SK-N-SH treated with all-trans-retinoic acid at 6 μM for 48 hours (cell line): ENCODE measurements around the gene FBXO30.
A peak's percentile ranks its signal among the peaks of the same experiment; 100 is the strongest.

Experiments used
- ATAC-seq: fragments of 200-7000 bp; cut with Tn5 transposase; 3 replicates; pipeline ENCODE4 v1.9.1; 2020; ENCODE audit warnings: mild to moderate bottlenecking, moderate library complexity
- BACH2 ChIP-seq: fragments of 250-450 bp; sonication (Bioruptor Pico); IDR thresholded peaks from 2 replicates; pipeline ENCODE4 v1.9.0; 2021; ENCODE audit warnings: mild to moderate bottlenecking, borderline replicate concordance
- ESRRG ChIP-seq: fragments of 250-450 bp; sonication (Bioruptor Pico); IDR thresholded peaks from 2 replicates; pipeline ENCODE4 v1.6.1; 2021; ENCODE audit warnings: mild to moderate bottlenecking
- GLIS3 ChIP-seq: fragments of 250-450 bp; sonication (Bioruptor Pico); IDR thresholded peaks from 2 replicates; pipeline ENCODE4 v1.5.0; 2020; ENCODE audit warnings: mild to moderate bottlenecking, moderate library complexity
- ISL1 ChIP-seq: fragments of 250-450 bp; sonication (Bioruptor Pico); IDR thresholded peaks from 2 replicates; pipeline ENCODE4 v2.1.2; 2022; ENCODE audit warnings: mild to moderate bottlenecking, moderate library complexity
- PPARA ChIP-seq: fragments of 250-450 bp; sonication (Bioruptor Pico); IDR thresholded peaks from 2 replicates; pipeline ENCODE4 v1.5.0; 2020; ENCODE audit warnings: mild to moderate bottlenecking, borderline replicate concordance
- RARB ChIP-seq: fragments of 250-450 bp; sonication (Bioruptor Pico); IDR thresholded peaks from 2 replicates; pipeline ENCODE4 v1.8.0; 2021; ENCODE audit warnings: mild to moderate bottlenecking, moderate library complexity
- TCF4 ChIP-seq: fragments of 250-450 bp; sonication (Bioruptor Pico); IDR thresholded peaks from 2 replicates; pipeline ENCODE4 v1.8.0; 2021; ENCODE audit warnings: mild to moderate bottlenecking, moderate library complexity, borderline replicate concordance
- TOX ChIP-seq: fragments of 250-450 bp; sonication (Bioruptor Pico); IDR thresholded peaks from 2 replicates; pipeline ENCODE4 v1.8.0; 2021; ENCODE audit warnings: mild to moderate bottlenecking, moderate library complexity, borderline replicate concordance
- ZC3H10 ChIP-seq: fragments of 250-450 bp; sonication (Bioruptor Pico); IDR thresholded peaks from 2 replicates; pipeline ENCODE4 v1.5.1; 2021; ENCODE audit warnings: mild to moderate bottlenecking, moderate library complexity
- ZFP3 ChIP-seq: fragments of 250-450 bp; sonication (Bioruptor Pico); IDR thresholded peaks from 2 replicates; pipeline ENCODE4 v1.5.0; 2020; ENCODE audit warnings: mild to moderate bottlenecking, moderate library complexity
- ZFP30 ChIP-seq: fragments of 450-650 bp; formaldehyde crosslinking; IDR thresholded peaks from 2 replicates; pipeline ENCODE4 v1.5.0; 2022; ENCODE audit warnings: mild to moderate bottlenecking, moderate library complexity
- ZNF565 ChIP-seq: fragments of 450-650 bp; formaldehyde crosslinking; conservative IDR thresholded peaks from 2 replicates; pipeline ENCODE4 v1.5.0; 2020; ENCODE audit warnings: low read depth, mild to moderate bottlenecking, moderate library complexity
- ZNF70 ChIP-seq: fragments of 450-650 bp; formaldehyde crosslinking; IDR thresholded peaks from 2 replicates; pipeline ENCODE4 v1.5.0; 2020; ENCODE audit warnings: mild to moderate bottlenecking, moderate library complexity
- ZNF8 ChIP-seq: fragments of 450-650 bp; formaldehyde crosslinking; IDR thresholded peaks from 2 replicates; pipeline ENCODE4 v1.5.0; 2020; ENCODE audit warnings: mild to moderate bottlenecking, moderate library complexity
- TF ChIP-seq, protein P1 (sequence below): fragments of 250-450 bp; sonication (Bioruptor Pico); IDR thresholded peaks from 2 replicates; pipeline ENCODE4 v1.5.1; 2021; ENCODE audit warnings: mild to moderate bottlenecking, moderate library complexity
- TF ChIP-seq, protein P2 (sequence below): fragments of 250-450 bp; sonication (Bioruptor Pico); IDR thresholded peaks from 2 replicates; pipeline ENCODE4 v1.8.0; 2020; ENCODE audit warnings: mild to moderate bottlenecking, moderate library complexity, borderline replicate concordance
- TF ChIP-seq, protein P3 (sequence below): fragments of 250-450 bp; sonication (Bioruptor Pico); IDR thresholded peaks from 2 replicates; pipeline ENCODE4 v1.5.0; 2020; ENCODE audit warnings: mild to moderate bottlenecking, moderate library complexity
- TF ChIP-seq, protein P4 (sequence below): fragments of 250-450 bp; sonication (Bioruptor Pico); IDR thresholded peaks from 2 replicates; pipeline ENCODE4 v1.5.1; 2020; ENCODE audit warnings: low read depth, mild to moderate bottlenecking, moderate library complexity
- TF ChIP-seq, protein P5 (sequence below): fragments of 250-450 bp; sonication (Bioruptor Pico); IDR thresholded peaks from 2 replicates; pipeline ENCODE4 v1.8.0; 2021; ENCODE audit warnings: low read depth, mild to moderate bottlenecking, moderate library complexity, borderline replicate concordance

FBXO30 gene

DNA sequence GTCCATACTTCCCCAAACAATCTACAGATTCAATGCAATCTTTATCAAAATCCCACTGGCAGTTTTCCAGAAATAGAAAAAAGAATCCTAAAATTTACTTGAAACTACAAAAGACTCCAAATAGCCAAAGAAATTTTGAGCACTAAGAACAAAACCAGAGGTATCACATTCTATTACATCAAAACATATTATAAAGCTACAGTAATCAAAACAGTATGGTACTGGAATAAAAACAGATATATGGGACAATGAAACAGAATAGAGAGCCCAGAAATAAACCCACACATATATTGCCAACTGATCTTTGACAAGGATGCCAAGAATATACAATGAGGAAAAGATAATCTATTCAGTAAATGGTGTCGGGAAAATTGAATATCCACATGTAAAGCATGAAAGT is 46.0 kb upstream of the FBXO30 start:
- ATAC-seq: no peak
- TF ChIP-seq ISL1 (CRISPR knock-in tag) (no peak), PPARA (no peak), ZFP30 (CRISPR knock-in tag) (no peak), BACH2 (CRISPR knock-in tag) (no peak), ZFP3 (CRISPR knock-in tag) (no peak), ZNF8 (no peak), GLIS3 (CRISPR knock-in tag) (no peak), TOX (CRISPR knock-in tag) (no peak), ESRRG (CRISPR knock-in tag) (no peak), RARB (CRISPR knock-in tag) (no peak), TCF4 (CRISPR knock-in tag) (no peak)
- TF ChIP-seq, protein P1, sequence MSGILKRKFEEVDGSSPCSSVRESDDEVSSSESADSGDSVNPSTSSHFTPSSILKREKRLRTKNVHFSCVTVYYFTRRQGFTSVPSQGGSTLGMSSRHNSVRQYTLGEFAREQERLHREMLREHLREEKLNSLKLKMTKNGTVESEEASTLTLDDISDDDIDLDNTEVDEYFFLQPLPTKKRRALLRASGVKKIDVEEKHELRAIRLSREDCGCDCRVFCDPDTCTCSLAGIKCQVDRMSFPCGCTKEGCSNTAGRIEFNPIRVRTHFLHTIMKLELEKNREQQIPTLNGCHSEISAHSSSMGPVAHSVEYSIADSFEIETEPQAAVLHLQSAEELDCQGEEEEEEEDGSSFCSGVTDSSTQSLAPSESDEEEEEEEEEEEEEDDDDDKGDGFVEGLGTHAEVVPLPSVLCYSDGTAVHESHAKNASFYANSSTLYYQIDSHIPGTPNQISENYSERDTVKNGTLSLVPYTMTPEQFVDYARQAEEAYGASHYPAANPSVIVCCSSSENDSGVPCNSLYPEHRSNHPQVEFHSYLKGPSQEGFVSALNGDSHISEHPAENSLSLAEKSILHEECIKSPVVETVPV (CRISPR knock-in tag): no peak
- TF ChIP-seq, protein P2, sequence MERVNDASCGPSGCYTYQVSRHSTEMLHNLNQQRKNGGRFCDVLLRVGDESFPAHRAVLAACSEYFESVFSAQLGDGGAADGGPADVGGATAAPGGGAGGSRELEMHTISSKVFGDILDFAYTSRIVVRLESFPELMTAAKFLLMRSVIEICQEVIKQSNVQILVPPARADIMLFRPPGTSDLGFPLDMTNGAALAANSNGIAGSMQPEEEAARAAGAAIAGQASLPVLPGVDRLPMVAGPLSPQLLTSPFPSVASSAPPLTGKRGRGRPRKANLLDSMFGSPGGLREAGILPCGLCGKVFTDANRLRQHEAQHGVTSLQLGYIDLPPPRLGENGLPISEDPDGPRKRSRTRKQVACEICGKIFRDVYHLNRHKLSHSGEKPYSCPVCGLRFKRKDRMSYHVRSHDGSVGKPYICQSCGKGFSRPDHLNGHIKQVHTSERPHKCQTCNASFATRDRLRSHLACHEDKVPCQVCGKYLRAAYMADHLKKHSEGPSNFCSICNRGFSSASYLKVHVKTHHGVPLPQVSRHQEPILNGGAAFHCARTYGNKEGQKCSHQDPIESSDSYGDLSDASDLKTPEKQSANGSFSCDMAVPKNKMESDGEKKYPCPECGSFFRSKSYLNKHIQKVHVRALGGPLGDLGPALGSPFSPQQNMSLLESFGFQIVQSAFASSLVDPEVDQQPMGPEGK (CRISPR knock-in tag): no peak

DNA sequence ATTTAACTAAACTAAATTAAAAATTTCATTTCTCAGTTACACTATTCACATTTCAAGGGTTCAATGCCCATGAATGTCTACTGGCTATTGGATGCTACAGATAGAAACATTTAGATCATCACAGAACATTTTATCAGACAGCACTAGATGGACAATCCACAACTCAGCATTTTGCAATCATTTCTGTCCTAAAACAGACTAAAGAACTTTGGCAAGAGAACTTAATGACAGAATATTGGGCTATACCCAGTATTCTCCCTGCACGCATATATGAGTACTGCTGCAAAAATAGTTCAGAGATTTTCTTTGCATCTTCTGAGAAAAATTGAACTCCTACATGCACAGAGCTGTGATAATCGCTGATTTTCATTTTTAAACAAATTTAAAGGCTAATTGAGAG is 36.1 kb upstream of the FBXO30 start:
- no peak for ATAC-seq
- no peak for TF ChIP-seq ZC3H10 (CRISPR knock-in tag)
- no peak for TF ChIP-seq ZNF70 (CRISPR knock-in tag)
- TF ChIP-seq, protein P1 (CRISPR knock-in tag): no peak
- no peak for TF ChIP-seq TCF4 (CRISPR knock-in tag)
- TF ChIP-seq, protein P3, sequence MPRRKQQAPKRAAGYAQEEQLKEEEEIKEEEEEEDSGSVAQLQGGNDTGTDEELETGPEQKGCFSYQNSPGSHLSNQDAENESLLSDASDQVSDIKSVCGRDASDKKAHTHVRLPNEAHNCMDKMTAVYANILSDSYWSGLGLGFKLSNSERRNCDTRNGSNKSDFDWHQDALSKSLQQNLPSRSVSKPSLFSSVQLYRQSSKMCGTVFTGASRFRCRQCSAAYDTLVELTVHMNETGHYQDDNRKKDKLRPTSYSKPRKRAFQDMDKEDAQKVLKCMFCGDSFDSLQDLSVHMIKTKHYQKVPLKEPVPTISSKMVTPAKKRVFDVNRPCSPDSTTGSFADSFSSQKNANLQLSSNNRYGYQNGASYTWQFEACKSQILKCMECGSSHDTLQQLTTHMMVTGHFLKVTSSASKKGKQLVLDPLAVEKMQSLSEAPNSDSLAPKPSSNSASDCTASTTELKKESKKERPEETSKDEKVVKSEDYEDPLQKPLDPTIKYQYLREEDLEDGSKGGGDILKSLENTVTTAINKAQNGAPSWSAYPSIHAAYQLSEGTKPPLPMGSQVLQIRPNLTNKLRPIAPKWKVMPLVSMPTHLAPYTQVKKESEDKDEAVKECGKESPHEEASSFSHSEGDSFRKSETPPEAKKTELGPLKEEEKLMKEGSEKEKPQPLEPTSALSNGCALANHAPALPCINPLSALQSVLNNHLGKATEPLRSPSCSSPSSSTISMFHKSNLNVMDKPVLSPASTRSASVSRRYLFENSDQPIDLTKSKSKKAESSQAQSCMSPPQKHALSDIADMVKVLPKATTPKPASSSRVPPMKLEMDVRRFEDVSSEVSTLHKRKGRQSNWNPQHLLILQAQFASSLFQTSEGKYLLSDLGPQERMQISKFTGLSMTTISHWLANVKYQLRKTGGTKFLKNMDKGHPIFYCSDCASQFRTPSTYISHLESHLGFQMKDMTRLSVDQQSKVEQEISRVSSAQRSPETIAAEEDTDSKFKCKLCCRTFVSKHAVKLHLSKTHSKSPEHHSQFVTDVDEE (CRISPR knock-in tag): no peak
- no peak for TF ChIP-seq ZFP3 (CRISPR knock-in tag)
- TF ChIP-seq RARB (CRISPR knock-in tag): no peak
- no peak for TF ChIP-seq GLIS3 (CRISPR knock-in tag)
- TF ChIP-seq BACH2 (CRISPR knock-in tag): no peak
- TF ChIP-seq ZFP30 (CRISPR knock-in tag): no peak
- no peak for TF ChIP-seq PPARA
- no peak for TF ChIP-seq ISL1 (CRISPR knock-in tag)
- TF ChIP-seq, protein P4, sequence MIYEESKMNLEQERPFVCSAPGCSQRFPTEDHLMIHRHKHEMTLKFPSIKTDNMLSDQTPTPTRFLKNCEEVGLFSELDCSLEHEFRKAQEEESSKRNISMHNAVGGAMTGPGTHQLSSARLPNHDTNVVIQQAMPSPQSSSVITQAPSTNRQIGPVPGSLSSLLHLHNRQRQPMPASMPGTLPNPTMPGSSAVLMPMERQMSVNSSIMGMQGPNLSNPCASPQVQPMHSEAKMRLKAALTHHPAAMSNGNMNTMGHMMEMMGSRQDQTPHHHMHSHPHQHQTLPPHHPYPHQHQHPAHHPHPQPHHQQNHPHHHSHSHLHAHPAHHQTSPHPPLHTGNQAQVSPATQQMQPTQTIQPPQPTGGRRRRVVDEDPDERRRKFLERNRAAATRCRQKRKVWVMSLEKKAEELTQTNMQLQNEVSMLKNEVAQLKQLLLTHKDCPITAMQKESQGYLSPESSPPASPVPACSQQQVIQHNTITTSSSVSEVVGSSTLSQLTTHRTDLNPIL (CRISPR knock-in tag): no peak
- TF ChIP-seq, protein P5, sequence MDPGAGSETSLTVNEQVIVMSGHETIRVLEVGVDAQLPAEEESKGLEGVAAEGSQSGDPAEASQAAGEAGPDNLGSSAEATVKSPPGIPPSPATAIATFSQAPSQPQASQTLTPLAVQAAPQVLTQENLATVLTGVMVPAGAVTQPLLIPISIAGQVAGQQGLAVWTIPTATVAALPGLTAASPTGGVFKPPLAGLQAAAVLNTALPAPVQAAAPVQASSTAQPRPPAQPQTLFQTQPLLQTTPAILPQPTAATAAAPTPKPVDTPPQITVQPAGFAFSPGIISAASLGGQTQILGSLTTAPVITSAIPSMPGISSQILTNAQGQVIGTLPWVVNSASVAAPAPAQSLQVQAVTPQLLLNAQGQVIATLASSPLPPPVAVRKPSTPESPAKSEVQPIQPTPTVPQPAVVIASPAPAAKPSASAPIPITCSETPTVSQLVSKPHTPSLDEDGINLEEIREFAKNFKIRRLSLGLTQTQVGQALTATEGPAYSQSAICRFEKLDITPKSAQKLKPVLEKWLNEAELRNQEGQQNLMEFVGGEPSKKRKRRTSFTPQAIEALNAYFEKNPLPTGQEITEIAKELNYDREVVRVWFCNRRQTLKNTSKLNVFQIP (CRISPR knock-in tag): no peak
- no peak for TF ChIP-seq ZNF565 (CRISPR knock-in tag)
- no peak for TF ChIP-seq ZNF8

DNA sequence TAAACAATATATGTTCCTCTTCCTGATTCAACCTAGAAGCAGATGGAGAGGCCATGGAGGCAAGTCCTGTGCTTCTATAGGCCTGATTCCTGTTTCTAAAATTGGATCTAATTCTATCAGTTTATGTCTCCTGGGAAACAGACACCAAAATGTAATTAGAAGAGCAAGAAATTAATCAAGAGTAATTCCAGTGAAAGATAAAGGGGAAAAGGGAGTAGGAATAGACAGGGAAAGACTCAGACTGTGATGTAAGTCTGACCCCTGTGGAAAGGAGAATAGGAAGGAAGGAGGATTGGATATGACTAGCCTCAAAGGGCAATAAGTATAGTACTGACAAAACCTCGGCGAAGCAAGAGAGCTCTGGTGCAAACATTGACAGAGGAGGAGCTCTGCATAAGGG is 33.9 kb upstream of the FBXO30 start:
- TF ChIP-seq, protein P4 (CRISPR knock-in tag): no peak
- TF ChIP-seq ZNF8: peak; percentile 14; the same call in 1 of the 2 replicates
- TF ChIP-seq, protein P3 (CRISPR knock-in tag): 0 out of 2 replicates have a peak, but pooled peaks have one; percentile 25
- ATAC-seq: no peak
